GM12878 (cell line): ENCODE data around the gene KRT82. TPM values are rescaled to one million over a fixed set of nuclear protein-coding genes. Genes with fewer than 3 reads are reported as not detected.

Experiments used
- ATAC-seq: fragments of 200-7000 bp; cut with Tn5 transposase; 3 replicates; pipeline ENCODE4 v1.9.1; 2020; ENCODE audit warnings: mild to moderate bottlenecking, moderate library complexity
- BruUV-seq: library from RNA; stranded (reverse); fragments of 400-500 nt; replicated peaks from 2 replicates; lab custom pipeline; 2021; lab: Mats Ljungman, UMichigan
- CTCF ChIA-PET: fragments of 300-600 bp; sonication (Branson Sonifier 250); formaldehyde crosslinking; extraction: SDS; loops from one replicate; lab custom pipeline; 2021; ENCODE audit warnings: inconsistent platforms; lab: Yijun Ruan, JAX
- POLR2A ChIA-PET: fragments of 350-600 bp; formaldehyde crosslinking; extraction: SDS; loops from one replicate; lab custom pipeline; 2021; ENCODE audit warnings: inconsistent platforms; lab: Charles Lee
- RAD21 ChIA-PET: fragments of 300-600 bp; sonication (Branson Sonifier 250); formaldehyde crosslinking; loops from one replicate; lab custom pipeline; 2023; ENCODE audit warnings: antibody characterized with exemption; ENCODE audit not compliant: unreplicated experiment; lab: Charles Lee
- SMC1A ChIA-PET: fragments of 300-600 bp; sonication (Branson Sonifier 250); formaldehyde crosslinking; loops from one replicate; lab custom pipeline; 2023; ENCODE audit not compliant: unreplicated experiment, uncharacterized antibody; lab: Charles Lee
- DNase-seq: peaks from one replicate; pipeline ENCODE4 v3.0.0-alpha.2; 2011; ENCODE audit warnings: low read depth, low spot score
- FAIRE-seq: peaks from 3 replicates; lab custom pipeline; 2011; peaks lifted over from hg19 to GRCh38; lab: Jason Lieb, UNC
- H2AFZ ChIP-seq: 2 replicates; pipeline ENCODE4 v1.6.0; 2011; ENCODE audit warnings: low read depth, low read length, control low read depth; ENCODE audit not compliant: control insufficient read depth
- H3K27ac ChIP-seq: 2 replicates; pipeline ENCODE4 v1.5.1; 2011; ENCODE audit warnings: control low read depth; ENCODE audit not compliant: control insufficient read depth, insufficient read depth
- H3K27me3 ChIP-seq, 2 experiments: replicated peaks in 1 of 2; 2 replicates each; pipeline versions ENCODE4 v1.6.0 to v1.6.1; 2011; ENCODE audit warnings: low read length in 1 of 2; ENCODE audit not compliant: control insufficient read depth in 2 of 2, insufficient read depth in 2 of 2
- H3K36me3 ChIP-seq, 2 experiments: 2 replicates each; pipeline ENCODE4 v1.5.1; 2011; ENCODE audit warnings: low read length in 1 of 2; ENCODE audit not compliant: control insufficient read depth in 2 of 2, insufficient read depth in 2 of 2
- H3K4me1 ChIP-seq: 2 replicates; pipeline ENCODE4 v1.6.1; 2011; ENCODE audit warnings: mild to moderate bottlenecking, low read length, moderate library complexity, mixed read lengths; ENCODE audit not compliant: control insufficient read depth, insufficient read depth
- H3K4me2 ChIP-seq: 2 replicates; pipeline ENCODE4 v1.6.0; 2011; ENCODE audit warnings: control low read depth; ENCODE audit not compliant: control insufficient read depth, insufficient read depth
- H3K4me3 ChIP-seq: fragments of 200-600 bp; sonication (generic); 2 replicates; pipeline ENCODE4 v1.5.1; 2016
- H3K79me2 ChIP-seq: 2 replicates; pipeline ENCODE4 v1.6.0; 2011; ENCODE audit warnings: low read length; ENCODE audit not compliant: control insufficient read depth, insufficient read depth
- H3K9ac ChIP-seq: 2 replicates; pipeline ENCODE4 v1.8.0; 2011; ENCODE audit warnings: low read length, control low read depth, mixed read lengths; ENCODE audit not compliant: control insufficient read depth, insufficient read depth
- H3K9me3 ChIP-seq: replicated peaks from 3 replicates; pipeline ENCODE4 v1.5.1; 2011; ENCODE audit warnings: mild to moderate bottlenecking, low read length; ENCODE audit not compliant: control insufficient read depth, insufficient read depth
- H4K20me1 ChIP-seq: 2 replicates; pipeline ENCODE4 v1.6.0; 2011; ENCODE audit not compliant: control insufficient read depth, insufficient read depth
- CHD4 ChIP-seq: fragments of 200-600 bp; sonication (generic); IDR thresholded peaks from 2 replicates; pipeline ENCODE4 v1.6.1; 2016; ENCODE audit warnings: mild to moderate bottlenecking
- ESRRA ChIP-seq: IDR thresholded peaks from 2 replicates; pipeline ENCODE4 v1.6.1; 2012; ENCODE audit warnings: mild to moderate bottlenecking, low read length, improper control_type of control experiment
- FOXK2 ChIP-seq: fragments of 450-650 bp; IDR thresholded peaks from 2 replicates; pipeline ENCODE4 v1.6.1; 2017; ENCODE audit warnings: mild to moderate bottlenecking, moderate library complexity
- IKZF2 ChIP-seq, 2 experiments: fragments of 450-650 bp; IDR thresholded peaks; 2 replicates each; pipeline ENCODE4 v1.6.1; 2017; ENCODE audit warnings: mild to moderate bottlenecking in 2 of 2, moderate library complexity in 2 of 2
- MTA3 ChIP-seq: IDR thresholded peaks from 2 replicates; pipeline ENCODE4 v1.6.1; 2012; ENCODE audit warnings: low read length, inconsistent platforms, borderline replicate concordance
- MYC ChIP-seq: IDR thresholded peaks from 2 replicates; pipeline ENCODE4 v1.6.1; 2011; ENCODE audit warnings: mild to moderate bottlenecking, low read length, moderate library complexity, inconsistent platforms; ENCODE audit not compliant: insufficient read depth, insufficient replicate concordance, insufficient read length, severe bottlenecking
- NFIC ChIP-seq: IDR thresholded peaks from 2 replicates; pipeline ENCODE4 v1.6.1; 2012; ENCODE audit warnings: low read depth, mild to moderate bottlenecking, inconsistent platforms, low read length, moderate library complexity
- PML ChIP-seq: IDR thresholded peaks from 2 replicates; pipeline ENCODE4 v1.6.1; 2012; ENCODE audit warnings: low read length, inconsistent platforms
- SP1 ChIP-seq: IDR thresholded peaks from one replicate; pipeline ENCODE4 v1.6.1; 2011; ENCODE audit warnings: low read depth, low read length
- STAT1 ChIP-seq: fragments of 450-650 bp; conservative IDR thresholded peaks from 2 replicates; pipeline ENCODE4 v1.6.1; 2014; ENCODE audit warnings: antibody characterized with exemption, mild to moderate bottlenecking
- WGBS: methylation state at CpG from one replicate; pipeline ENCODE4 v1.1.6; 2016; ENCODE audit warnings: low lambda C conversion rate; ENCODE audit not compliant: insufficient replicate concordance, insufficient coverage; ENCODE audit errors: missing lambda C conversion rate; 5-methylcytosine and 5-hydroxymethylcytosine counted together
- in situ Hi-C: fragments of 300-500 bp; cut with MboI; formaldehyde crosslinking; loops from 9 replicates; pipeline ENCODE4 v1.14.3; 2018; ENCODE audit warnings: mixed read lengths
- intact Hi-C: fragments of 100-400 bp; cut with micrococcal nuclease; formaldehyde crosslinking; loops from one replicate; pipeline ENCODE4 v1.14.2; 2022; ENCODE audit not compliant: unreplicated experiment
- polyA plus RNA-seq, 11 experiments: library from polyadenylated mRNA; depleted of rRNA in 4 of 11; unstranded in 6 of 11; stranded (reverse) in 5 of 11; fragments of >200 nt; fragmentation: Nextera tagmentation in 4 of 11; fragmentation: Illumina TruSeq in 1 of 11; extraction: Ambion mirVana in 4 of 11; extraction: Trizol in 1 of 11; gene quantifications; 1 replicate in 1 of 11; 2 replicates in 10 of 11; pipeline versions ENCODE4 v1.2.1 to v1.2.3, GENCODE V29; 2011 to 2016; ENCODE audit warnings: inconsistent platforms in 2 of 11, missing spikeins in 2 of 11, low read depth in 1 of 11
- total RNA-seq, 4 experiments: library from RNA; depleted of rRNA in 3 of 4; stranded (reverse); fragments of >200 nt in 3 of 4; fragmentation: Illumina TruSeq in 1 of 4; extraction: Trizol in 1 of 4; gene quantifications; 2 replicates each; pipeline versions ENCODE4 v1.2.1 to v1.2.3, GENCODE V29; 2013 to 2021
- TF ChIP-seq, protein P1 (sequence below): fragments of 450-650 bp; formaldehyde crosslinking; IDR thresholded peaks from 2 replicates; pipeline ENCODE4 v1.4.0; 2022; ENCODE audit warnings: mild to moderate bottlenecking, moderate library complexity
- TF ChIP-seq, protein P2 (sequence below): IDR thresholded peaks from 2 replicates; pipeline ENCODE4 v1.6.1; 2012; ENCODE audit warnings: low read depth, low read length, improper control_type of control experiment
- TF ChIP-seq, protein P3 (sequence below): IDR thresholded peaks from 2 replicates; pipeline ENCODE4 v1.6.1; 2012; ENCODE audit warnings: mild to moderate bottlenecking, low read depth, low read length
- TF ChIP-seq, protein P4 (sequence below): fragments of 450-650 bp; conservative IDR thresholded peaks from 2 replicates; pipeline ENCODE4 v1.6.1; 2017; ENCODE audit warnings: mild to moderate bottlenecking, moderate library complexity

KRT82 gene
- total and polyA plus RNA-seq, 10 of the 15 experiments (the other 5 are each of a cell fraction or from before 2014, with no cell fraction given): not detected

DNA sequence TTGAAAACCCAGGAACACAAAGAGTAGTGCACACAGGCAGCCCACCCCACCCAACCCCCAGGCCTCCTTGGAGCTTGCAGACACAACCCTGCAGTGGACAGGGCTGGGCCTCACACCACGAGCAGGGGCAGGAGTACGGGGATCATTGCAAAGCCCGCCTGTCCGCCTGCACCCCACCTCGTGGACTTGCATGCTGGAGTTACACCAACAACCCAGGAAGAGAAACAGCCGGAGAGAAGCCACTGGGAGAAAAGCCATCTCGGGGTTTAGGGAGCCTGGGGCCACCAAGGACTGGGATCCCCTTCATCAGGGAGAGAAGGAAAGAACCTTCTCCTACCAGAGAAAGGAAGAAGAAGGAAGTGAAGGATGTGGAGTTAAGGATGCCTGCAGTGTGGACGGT, 28.9 kb downstream of the KRT82 start:
- CTCF ChIA-PET: interaction anchor here (0.9 kb wide), 1 partner anchor 493 kb away, joined by 4 read pairs; no protein-coding TSS in a partner anchor
- in situ Hi-C loops: loop anchor here (25.0 kb wide), 1 partner anchor 610 kb away; no protein-coding TSS in a partner anchor
- no peak overlapping the region for H3K4me3 ChIP-seq
- TF ChIP-seq IKZF2 (IDR thresholded peaks at IDR 0.05): no peak
- no peak for TF ChIP-seq FOXK2
- TF ChIP-seq SP1: no peak
- TF ChIP-seq, protein P1, sequence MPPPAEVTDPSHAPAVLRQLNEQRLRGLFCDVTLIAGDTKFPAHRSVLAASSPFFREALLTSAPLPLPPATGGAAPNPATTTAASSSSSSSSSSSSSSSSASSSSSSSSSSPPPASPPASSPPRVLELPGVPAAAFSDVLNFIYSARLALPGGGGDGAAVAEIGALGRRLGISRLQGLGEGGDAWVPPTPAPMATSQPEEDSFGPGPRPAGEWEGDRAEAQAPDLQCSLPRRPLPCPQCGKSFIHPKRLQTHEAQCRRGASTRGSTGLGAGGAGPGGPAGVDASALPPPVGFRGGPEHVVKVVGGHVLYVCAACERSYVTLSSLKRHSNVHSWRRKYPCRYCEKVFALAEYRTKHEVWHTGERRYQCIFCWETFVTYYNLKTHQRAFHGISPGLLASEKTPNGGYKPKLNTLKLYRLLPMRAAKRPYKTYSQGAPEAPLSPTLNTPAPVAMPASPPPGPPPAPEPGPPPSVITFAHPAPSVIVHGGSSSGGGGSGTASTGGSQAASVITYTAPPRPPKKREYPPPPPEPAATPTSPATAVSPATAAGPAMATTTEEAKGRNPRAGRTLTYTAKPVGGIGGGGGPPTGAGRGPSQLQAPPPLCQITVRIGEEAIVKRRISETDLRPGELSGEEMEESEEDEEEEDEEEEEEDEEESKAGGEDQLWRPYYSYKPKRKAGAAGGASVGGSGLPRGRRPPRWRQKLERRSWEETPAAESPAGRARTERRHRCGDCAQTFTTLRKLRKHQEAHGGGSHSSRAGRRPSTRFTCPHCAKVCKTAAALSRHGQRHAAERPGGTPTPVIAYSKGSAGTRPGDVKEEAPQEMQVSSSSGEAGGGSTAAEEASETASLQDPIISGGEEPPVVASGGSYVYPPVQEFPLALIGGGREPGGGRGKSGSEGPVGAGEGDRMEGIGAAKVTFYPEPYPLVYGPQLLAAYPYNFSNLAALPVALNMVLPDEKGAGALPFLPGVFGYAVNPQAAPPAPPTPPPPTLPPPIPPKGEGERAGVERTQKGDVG (CRISPR knock-in tag): no peak
- no peak for TF ChIP-seq STAT1
- TF ChIP-seq, protein P2, sequence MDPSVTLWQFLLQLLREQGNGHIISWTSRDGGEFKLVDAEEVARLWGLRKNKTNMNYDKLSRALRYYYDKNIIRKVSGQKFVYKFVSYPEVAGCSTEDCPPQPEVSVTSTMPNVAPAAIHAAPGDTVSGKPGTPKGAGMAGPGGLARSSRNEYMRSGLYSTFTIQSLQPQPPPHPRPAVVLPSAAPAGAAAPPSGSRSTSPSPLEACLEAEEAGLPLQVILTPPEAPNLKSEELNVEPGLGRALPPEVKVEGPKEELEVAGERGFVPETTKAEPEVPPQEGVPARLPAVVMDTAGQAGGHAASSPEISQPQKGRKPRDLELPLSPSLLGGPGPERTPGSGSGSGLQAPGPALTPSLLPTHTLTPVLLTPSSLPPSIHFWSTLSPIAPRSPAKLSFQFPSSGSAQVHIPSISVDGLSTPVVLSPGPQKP: no peak
- no peak for TF ChIP-seq MYC
- no peak for TF ChIP-seq NFIC
- no peak for TF ChIP-seq PML
- no peak for TF ChIP-seq ESRRA
- TF ChIP-seq MTA3: no peak
- TF ChIP-seq, protein P3, sequence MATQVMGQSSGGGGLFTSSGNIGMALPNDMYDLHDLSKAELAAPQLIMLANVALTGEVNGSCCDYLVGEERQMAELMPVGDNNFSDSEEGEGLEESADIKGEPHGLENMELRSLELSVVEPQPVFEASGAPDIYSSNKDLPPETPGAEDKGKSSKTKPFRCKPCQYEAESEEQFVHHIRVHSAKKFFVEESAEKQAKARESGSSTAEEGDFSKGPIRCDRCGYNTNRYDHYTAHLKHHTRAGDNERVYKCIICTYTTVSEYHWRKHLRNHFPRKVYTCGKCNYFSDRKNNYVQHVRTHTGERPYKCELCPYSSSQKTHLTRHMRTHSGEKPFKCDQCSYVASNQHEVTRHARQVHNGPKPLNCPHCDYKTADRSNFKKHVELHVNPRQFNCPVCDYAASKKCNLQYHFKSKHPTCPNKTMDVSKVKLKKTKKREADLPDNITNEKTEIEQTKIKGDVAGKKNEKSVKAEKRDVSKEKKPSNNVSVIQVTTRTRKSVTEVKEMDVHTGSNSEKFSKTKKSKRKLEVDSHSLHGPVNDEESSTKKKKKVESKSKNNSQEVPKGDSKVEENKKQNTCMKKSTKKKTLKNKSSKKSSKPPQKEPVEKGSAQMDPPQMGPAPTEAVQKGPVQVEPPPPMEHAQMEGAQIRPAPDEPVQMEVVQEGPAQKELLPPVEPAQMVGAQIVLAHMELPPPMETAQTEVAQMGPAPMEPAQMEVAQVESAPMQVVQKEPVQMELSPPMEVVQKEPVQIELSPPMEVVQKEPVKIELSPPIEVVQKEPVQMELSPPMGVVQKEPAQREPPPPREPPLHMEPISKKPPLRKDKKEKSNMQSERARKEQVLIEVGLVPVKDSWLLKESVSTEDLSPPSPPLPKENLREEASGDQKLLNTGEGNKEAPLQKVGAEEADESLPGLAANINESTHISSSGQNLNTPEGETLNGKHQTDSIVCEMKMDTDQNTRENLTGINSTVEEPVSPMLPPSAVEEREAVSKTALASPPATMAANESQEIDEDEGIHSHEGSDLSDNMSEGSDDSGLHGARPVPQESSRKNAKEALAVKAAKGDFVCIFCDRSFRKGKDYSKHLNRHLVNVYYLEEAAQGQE: no peak
- TF ChIP-seq, protein P4, sequence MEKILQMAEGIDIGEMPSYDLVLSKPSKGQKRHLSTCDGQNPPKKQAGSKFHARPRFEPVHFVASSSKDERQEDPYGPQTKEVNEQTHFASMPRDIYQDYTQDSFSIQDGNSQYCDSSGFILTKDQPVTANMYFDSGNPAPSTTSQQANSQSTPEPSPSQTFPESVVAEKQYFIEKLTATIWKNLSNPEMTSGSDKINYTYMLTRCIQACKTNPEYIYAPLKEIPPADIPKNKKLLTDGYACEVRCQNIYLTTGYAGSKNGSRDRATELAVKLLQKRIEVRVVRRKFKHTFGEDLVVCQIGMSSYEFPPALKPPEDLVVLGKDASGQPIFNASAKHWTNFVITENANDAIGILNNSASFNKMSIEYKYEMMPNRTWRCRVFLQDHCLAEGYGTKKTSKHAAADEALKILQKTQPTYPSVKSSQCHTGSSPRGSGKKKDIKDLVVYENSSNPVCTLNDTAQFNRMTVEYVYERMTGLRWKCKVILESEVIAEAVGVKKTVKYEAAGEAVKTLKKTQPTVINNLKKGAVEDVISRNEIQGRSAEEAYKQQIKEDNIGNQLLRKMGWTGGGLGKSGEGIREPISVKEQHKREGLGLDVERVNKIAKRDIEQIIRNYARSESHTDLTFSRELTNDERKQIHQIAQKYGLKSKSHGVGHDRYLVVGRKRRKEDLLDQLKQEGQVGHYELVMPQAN: no peak
- no peak for TF ChIP-seq CHD4

More for the DNA sequence above, 28.9 kb downstream of the KRT82 start:
- Histone ChIP-seq H4K20me1 (no peaks in the 10 kb centered on the region), H3K4me2 (no peak overlapping the region), H3K79me2 (no peaks in the 10 kb centered on the region), H3K27me3 (peaks cover 0 to 1% of the 10 kb centered on the region in 2 experiments; a peak in 3 of 4 replicates), H2AFZ (no peak overlapping the region), H3K4me1 (no peaks in the 10 kb centered on the region), H3K9me3 (no peaks in the 10 kb centered on the region), H3K36me3 (no peaks in the 10 kb centered on the region), H3K27ac (no peak overlapping the region), H3K9ac (no peak overlapping the region)
- no peak for FAIRE-seq
- BruUV-seq: no TSS peak
- WGBS: 14% methylated on average over 8 of the region's 8 CpGs
- no peak for ATAC-seq
- ChIA-PET SMC1A (no interaction called here), RAD21 (no interaction called here), POLR2A (no interaction called here)
- DNase-seq: no peak
- intact Hi-C loops: loop anchor here (10.0 kb wide), 1 partner anchor 128 kb away; no protein-coding TSS in a partner anchor
